Breast epithelium (tissue), 4 donors: Measurements from ENCODE around the gene AMBP. TPM values are rescaled to one million over a fixed set of nuclear protein-coding genes. Genes with fewer than 3 reads are reported as not detected.
A peak's percentile ranks its signal among the peaks of the same experiment; 100 is the strongest.
"Not testable (repeated sequence)": the region's sequence is repeated elsewhere in the genome, so short reads cannot be mapped to it uniquely, and the experiment has no call there.

Source experiments
- DNase-seq, 2 donors: peaks; one replicate each; pipeline ENCODE4 v3.0.0-alpha.2; 2019; ENCODE audit warnings: low spot score in 2 of 2
- H3K27ac ChIP-seq, 2 donors: fragments of 200-600 bp; sonication (generic) in 1 of 2; one replicate each; pipeline ENCODE4 v1.5.1; 2016 to 2019; ENCODE audit warnings: mild to moderate bottlenecking in 1 of 2
- H3K27me3 ChIP-seq, 2 donors: fragments of 200-600 bp; sonication (generic) in 1 of 2; one replicate each; pipeline versions ENCODE4 v1.5.1 to v1.6.0; 2017 to 2019; ENCODE audit warnings: control low read depth in 1 of 2, mild to moderate bottlenecking in 1 of 2
- H3K36me3 ChIP-seq: fragments of 200-600 bp; one replicate; pipeline ENCODE4 v1.5.1; 2019
- H3K4me1 ChIP-seq, 2 donors: fragments of 200-600 bp; sonication (generic); one replicate each; pipeline ENCODE4 v1.5.1; 2016 to 2019; ENCODE audit warnings: control low read depth in 1 of 2
- H3K4me3 ChIP-seq, 3 donors: fragments of 200-600 bp; sonication (generic); 1 replicate in 2 of 3; 2 replicates in 1 of 3; pipeline ENCODE4 v1.5.1; 2016 to 2019; ENCODE audit warnings: mild to moderate bottlenecking in 3 of 3, moderate library complexity in 2 of 3
- H3K9me3 ChIP-seq, 2 donors: fragments of 200-600 bp; sonication (generic) in 1 of 2; one replicate each; pipeline ENCODE4 v1.5.1; 2016 to 2019; ENCODE audit warnings: control low read depth in 1 of 2
- CTCF ChIP-seq, 3 donors: fragments of 450-650 bp; IDR thresholded peaks; one replicate each; pipeline ENCODE4 v1.5.1; 2016 to 2017; ENCODE audit warnings: antibody characterized with exemption in 3 of 3, mild to moderate bottlenecking in 3 of 3, moderate library complexity in 3 of 3
- POLR2A ChIP-seq: fragments of 450-650 bp; IDR thresholded peaks from one replicate; pipeline ENCODE4 v1.6.1; 2016; ENCODE audit warnings: antibody characterized with exemption, mild to moderate bottlenecking, moderate library complexity
- POLR2AphosphoS5 ChIP-seq, 3 donors: sonication (generic); formaldehyde crosslinking; IDR thresholded peaks; one replicate each; pipeline ENCODE4 v1.6.1; 2017; ENCODE audit warnings: antibody characterized with exemption in 3 of 3
- intact Hi-C: fragments of 100-400 bp; cut with DNase I; formaldehyde crosslinking; loops from one replicate; pipeline ENCODE4 v1.15.1; 2023; ENCODE audit warnings: low total_unique reads
- total RNA-seq, 3 donors: library from RNA; depleted of rRNA; stranded (reverse); fragments of >200 nt; gene quantifications; one replicate each; pipeline ENCODE4 v1.1.0, GENCODE V29; 2016

AMBP gene
- total RNA-seq, 3 donors from 2014 or later: 0.66 TPM; not detected in 2

GRCh38 chr9:114083666-114084065, 5.6 kb upstream of the AMBP start:
- TF ChIP-seq CTCF (IDR thresholded peaks at IDR 0.05): no peak
- no peak for TF ChIP-seq POLR2A
- no peak for TF ChIP-seq POLR2AphosphoS5 (IDR thresholded peaks at IDR 0.05)
- no peaks in the 10 kb centered on the region for H3K4me1 ChIP-seq
- DNase-seq: no peak
- intact Hi-C loops: loop anchor here (5.0 kb wide), 1 partner anchor 204 kb away; no protein-coding TSS in a partner anchor
- H3K4me3 ChIP-seq: no peak overlapping the region
- no peaks in the 10 kb centered on the region for H3K27me3 ChIP-seq
- H3K27ac ChIP-seq: no peak overlapping the region
- H3K9me3 ChIP-seq: no peaks in the 10 kb centered on the region
- H3K36me3 ChIP-seq: no peaks in the 10 kb centered on the region

- H3K4me3 ChIP-seq, H3K27me3 ChIP-seq, H3K4me1 ChIP-seq, DNase-seq, H3K27ac ChIP-seq, H3K9me3 ChIP-seq, H3K36me3 ChIP-seq: not testable (repeated sequence)
- intact Hi-C loops: loop anchor here (5.0 kb wide), 1 partner anchor 204 kb away; no protein-coding TSS in a partner anchor
Measured at GRCh38 chr9:114082763-114083412, 4.8 kb upstream of the AMBP start.

GRCh38 chr9:114082017-114082762, 4.1 kb upstream of the AMBP start:
- H3K27me3 ChIP-seq: no peaks in the 10 kb centered on the region

GRCh38 chr9:114081441-114082016, 3.4 kb upstream of the AMBP start:
- Histone ChIP-seq H3K9me3 (no peaks in the 10 kb centered on the region), H3K4me3 (no peak overlapping the region), H3K27ac (peak overlapping the region in 1 of 2 donors; percentile 5), H3K27me3 (no peaks in the 10 kb centered on the region), H3K36me3 (no peaks in the 10 kb centered on the region), H3K4me1 (no peaks in the 10 kb centered on the region)
- no peak for DNase-seq
- no peak for TF ChIP-seq POLR2A
- no peak for TF ChIP-seq CTCF (IDR thresholded peaks at IDR 0.05)
- no peak for TF ChIP-seq POLR2AphosphoS5 (IDR thresholded peaks at IDR 0.05)
- intact Hi-C loops: loop anchor here (5.0 kb wide), 1 partner anchor 206 kb away; no protein-coding TSS in a partner anchor

More at GRCh38 chr9:114082017-114082762, 4.1 kb upstream of the AMBP start:
- no peak overlapping the region for H3K27ac ChIP-seq
- H3K36me3 ChIP-seq: no peaks in the 10 kb centered on the region
- intact Hi-C loops: loop anchor here (5.0 kb wide), 1 partner anchor 205 kb away; no protein-coding TSS in a partner anchor
- H3K4me1 ChIP-seq: no peaks in the 10 kb centered on the region
- no peaks in the 10 kb centered on the region for H3K9me3 ChIP-seq
- TF ChIP-seq POLR2AphosphoS5 (IDR thresholded peaks at IDR 0.05) (no peak), CTCF (IDR thresholded peaks at IDR 0.05) (peak; percentile 89 to 95 (median 92)), POLR2A (no peak)
- peak; percentile 87 to 94 for DNase-seq
- H3K4me3 ChIP-seq: no peak overlapping the region

- Histone ChIP-seq H3K4me1 (no peaks in the 10 kb centered on the region), H3K4me3 (no peak overlapping the region), H3K9me3 (no peaks in the 10 kb centered on the region), H3K36me3 (no peaks in the 10 kb centered on the region), H3K27ac (peak overlapping the region in 1 of 2 donors; percentile 5), H3K27me3 (no peaks in the 10 kb centered on the region)
- intact Hi-C loops: loop anchor here (5.0 kb wide), 1 partner anchor 206 kb away; no protein-coding TSS in a partner anchor
- TF ChIP-seq CTCF (IDR thresholded peaks at IDR 0.05) (no peak), POLR2A (no peak), POLR2AphosphoS5 (IDR thresholded peaks at IDR 0.05) (no peak)
- no peak for DNase-seq
Measured at GRCh38 chr9:114080773-114081440, 2.8 kb upstream of the AMBP start.
